Measurements from ENCODE around the gene CYP27C1.

CYP27C1 gene

GRCh38 chr2:127175751-127176354 lies 44.2 kb downstream of the CYP27C1 start:
- no peak for TF ChIP-seq CTCF (conservative IDR thresholded peaks at IDR 0.05; ENCODE audit: low read length)
- no peak overlapping the region for H3K4me3 ChIP-seq (ENCODE audit: low read length)
- DNase-seq (ENCODE audit: low read depth): peak; percentile 76

GRCh38 chr2:127175041-127175721 lies 44.9 kb downstream of the CYP27C1 start:
- peak; percentile 55 for DNase-seq (ENCODE audit: low read depth)
- TF ChIP-seq CTCF (conservative IDR thresholded peaks at IDR 0.05; ENCODE audit: low read length): no peak
- H3K4me3 ChIP-seq (ENCODE audit: low read length): no peak overlapping the region

GRCh38 chr2:127174640-127175039 lies 45.5 kb downstream of the CYP27C1 start:
- H3K4me3 ChIP-seq (ENCODE audit: low read length): no peak overlapping the region
- DNase-seq (ENCODE audit: low read depth): no peak
- TF ChIP-seq CTCF (conservative IDR thresholded peaks at IDR 0.05; ENCODE audit: low read length): no peak

GRCh38 chr2:127174136-127174535 lies 46.0 kb downstream of the CYP27C1 start:
- no peak for DNase-seq (ENCODE audit: low read depth)
- TF ChIP-seq CTCF (conservative IDR thresholded peaks at IDR 0.05; ENCODE audit: low read length): peak; percentile 41
- no peak overlapping the region for H3K4me3 ChIP-seq (ENCODE audit: low read length)

GRCh38 chr2:127173057-127173456 lies 47.0 kb downstream of the CYP27C1 start:
- H3K4me3 ChIP-seq (ENCODE audit: low read length): no peak overlapping the region
- no peak for TF ChIP-seq CTCF (conservative IDR thresholded peaks at IDR 0.05; ENCODE audit: low read length)
- DNase-seq (ENCODE audit: low read depth): peak; percentile 97

GRCh38 chr2:127172306-127172705 lies 47.8 kb downstream of the CYP27C1 start:
- DNase-seq (ENCODE audit: low read depth): no peak
- H3K4me3 ChIP-seq (ENCODE audit: low read length): no peak overlapping the region
- TF ChIP-seq CTCF (conservative IDR thresholded peaks at IDR 0.05; ENCODE audit: low read length): no peak
